Omental fat pad (tissue), 4 donors: ENCODE data around the gene ELN. TPM values are rescaled to one million over a fixed set of nuclear protein-coding genes. Genes with fewer than 3 reads are reported as not detected.
A peak's percentile ranks its signal among the peaks of the same experiment; 100 is the strongest.

Source experiments
- ATAC-seq: fragments of 150-250 bp; one replicate; pipeline ENCODE4 v1.9.1; 2016; ENCODE audit warnings: mild to moderate bottlenecking, moderate library complexity; ENCODE audit not compliant: low FRiP score
- DNase-seq: peaks from one replicate; pipeline ENCODE4 v3.0.0-alpha.2; 2019; ENCODE audit warnings: low spot score
- CTCF ChIP-seq, 3 donors: fragments of 450-650 bp; IDR thresholded peaks; one replicate each; pipeline ENCODE4 v1.5.1; 2016 to 2017; ENCODE audit warnings: antibody characterized with exemption in 3 of 3, mild to moderate bottlenecking in 3 of 3, moderate library complexity in 2 of 3
- total RNA-seq, 4 donors: library from RNA; depleted of rRNA; stranded (reverse); fragments of >200 nt; gene quantifications; one replicate each; pipeline ENCODE4 v1.1.0, GENCODE V29; 2016

The ELN gene
- total RNA-seq, 4 donors from 2014 or later = 61.2 to 133 (median 83.8) TPM

GRCh38 chr7:74094224-74095101 is 66.5 kb downstream of the ELN start:
- DNase-seq = peak; percentile 75
- TF ChIP-seq CTCF (IDR thresholded peaks at IDR 0.05) = no peak

GRCh38 chr7:74095135-74095534 is 67.2 kb downstream of the ELN start:
- TF ChIP-seq CTCF (IDR thresholded peaks at IDR 0.05) = no peak
- no peak for DNase-seq
- no peak for ATAC-seq

More at GRCh38 chr7:74094224-74095101, 66.5 kb downstream of the ELN start:
- peak; percentile 70 for ATAC-seq

GRCh38 chr7:74097937-74098614 is 70.1 kb downstream of the ELN start:
- ATAC-seq = no peak
- no peak for TF ChIP-seq CTCF (IDR thresholded peaks at IDR 0.05)
- DNase-seq = no peak

GRCh38 chr7:74099031-74099430 is 71.1 kb downstream of the ELN start:
- DNase-seq (no peak), ATAC-seq (no peak)
- no peak for TF ChIP-seq CTCF (IDR thresholded peaks at IDR 0.05)

GRCh38 chr7:74101061-74101681 is 73.2 kb downstream of the ELN start:
- no peak for TF ChIP-seq CTCF (IDR thresholded peaks at IDR 0.05)
- ATAC-seq = no peak

GRCh38 chr7:74103219-74103772 is 75.3 kb downstream of the ELN start:
- no peak for DNase-seq
- ATAC-seq = no peak
- TF ChIP-seq CTCF (IDR thresholded peaks at IDR 0.05) = no peak

More at GRCh38 chr7:74101061-74101681, 73.2 kb downstream of the ELN start:
- DNase-seq = no peak
